Caco-2 (cell line): Measurements from ENCODE around the gene SUPT20HL1. TPM values are rescaled to one million over a fixed set of nuclear protein-coding genes. Genes with fewer than 3 reads are reported as not detected.

Experiments
- BruUV-seq: library from RNA; stranded (reverse); fragments of 400-500 nt; replicated peaks from 2 replicates; lab custom pipeline; 2021; lab: Mats Ljungman, UMichigan
- CTCF ChIA-PET: fragments of 300-600 bp; sonication (Branson Sonifier 250); formaldehyde crosslinking; loops from one replicate; lab custom pipeline; 2022; ENCODE audit warnings: antibody characterized with exemption; lab: Charles Lee
- POLR2A ChIA-PET: fragments of 300-600 bp; sonication (Branson Sonifier 250); formaldehyde crosslinking; loops from one replicate; lab custom pipeline; 2022; ENCODE audit warnings: antibody characterized with exemption; lab: Charles Lee
- DNase-seq, 2 experiments: peaks; one replicate each; pipeline versions ENCODE4 v3.0.0 to v3.0.0-alpha.2; 2020 to 2022
- H3K27me3 ChIP-seq: replicated peaks from 2 replicates; pipeline ENCODE4 v1.6.0; 2011; ENCODE audit warnings: low read length; ENCODE audit not compliant: control insufficient read depth, insufficient read depth
- H3K36me3 ChIP-seq: 2 replicates; pipeline ENCODE4 v1.5.1; 2011; ENCODE audit warnings: low read length; ENCODE audit not compliant: control insufficient read depth, insufficient read depth
- H3K4me1 ChIP-seq: fragments of 250-450 bp; sonication (Bioruptor Pico); 2 replicates; pipeline ENCODE4 v1.5.1; 2020; ENCODE audit warnings: mild to moderate bottlenecking
- H3K4me3 ChIP-seq: 2 replicates; pipeline ENCODE4 v1.5.1; 2011; ENCODE audit warnings: low read depth, mild to moderate bottlenecking, control low read depth, low read length
- H3K9me3 ChIP-seq: fragments of 250-450 bp; sonication (Bioruptor Pico); 2 replicates; pipeline ENCODE4 v1.5.1; 2020; ENCODE audit warnings: mild to moderate bottlenecking, moderate library complexity
- H3K27ac Mint-ChIP-seq: one replicate; pipeline ENCODE4 v1.8.0; 2022; ENCODE audit warnings: mixed read lengths; ENCODE audit not compliant: unreplicated experiment
- H3K27me3 Mint-ChIP-seq: one replicate; pipeline ENCODE4 v1.8.0; 2022; ENCODE audit warnings: mixed read lengths; ENCODE audit not compliant: insufficient read depth, unreplicated experiment
- H3K36me3 Mint-ChIP-seq: one replicate; pipeline ENCODE4 v1.8.0; 2022; ENCODE audit warnings: mild to moderate bottlenecking, mixed read lengths; ENCODE audit not compliant: insufficient read depth, unreplicated experiment
- H3K4me1 Mint-ChIP-seq: one replicate; pipeline ENCODE4 v1.8.0; 2022; ENCODE audit warnings: low read depth, mixed read lengths; ENCODE audit not compliant: unreplicated experiment
- H3K4me3 Mint-ChIP-seq: one replicate; pipeline ENCODE4 v1.8.0; 2022; ENCODE audit warnings: mild to moderate bottlenecking, moderate library complexity, mixed read lengths; ENCODE audit not compliant: unreplicated experiment
- H3K9me3 Mint-ChIP-seq: one replicate; pipeline ENCODE4 v1.8.0; 2022; ENCODE audit warnings: mixed read lengths; ENCODE audit not compliant: unreplicated experiment
- intact Hi-C: fragments of 100-400 bp; cut with micrococcal nuclease; formaldehyde crosslinking; loops from one replicate; pipeline ENCODE4 v1.10.0; 2022; ENCODE audit not compliant: unreplicated experiment
- total RNA-seq: library from RNA; stranded (reverse); gene quantifications from 2 replicates; pipeline ENCODE4 v1.2.3, GENCODE V29; 2022
- TF ChIP-seq, protein P1 (sequence below), 2 experiments: fragments of 200-600 bp in 1 of 2; IDR thresholded peaks; 1 replicate in 1 of 2; 2 replicates in 1 of 2; pipeline versions ENCODE4 v1.5.1 to v1.8.0; 2011 to 2022; ENCODE audit warnings: antibody characterized with exemption in 1 of 2, control low read depth in 1 of 2, inconsistent platforms in 1 of 2, low read depth in 1 of 2, low read length in 1 of 2, mild to moderate bottlenecking in 1 of 2, moderate library complexity in 1 of 2; ENCODE audit not compliant: insufficient read depth in 1 of 2, severe bottlenecking in 1 of 2, unreplicated experiment in 1 of 2

The SUPT20HL1 gene
- total RNA-seq, 1 experiment from 2014 or later = not detected

DNA sequence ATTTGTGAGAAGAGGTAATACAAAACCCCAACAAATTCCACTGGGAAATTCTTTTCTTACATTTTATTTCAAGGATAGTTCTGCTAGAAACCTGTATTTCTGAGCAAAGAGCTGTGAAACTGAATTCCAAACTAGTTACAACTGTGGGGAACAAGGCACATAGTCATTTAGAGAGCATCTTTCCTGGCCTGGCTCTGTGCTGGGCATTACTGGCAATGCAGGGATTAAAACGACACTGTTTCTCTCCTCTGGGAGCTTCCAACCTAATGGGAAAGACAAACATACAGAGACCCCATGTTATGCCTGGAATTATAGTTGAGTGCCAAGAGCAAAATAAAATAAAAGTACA, 36.5 kb downstream of the SUPT20HL1 start:
- ChIA-PET CTCF (interaction anchor here (0.6 to 2.0 kb wide), 3 partner anchors 101 to 103 kb away, joined by 3 to 14 read pairs (median 13); no protein-coding TSS in a partner anchor), POLR2A (no interaction called here)
- Histone ChIP-seq H3K4me3 (no peak overlapping the region), H3K36me3 (no peaks in the 10 kb centered on the region), H3K9me3 (no peaks in the 10 kb centered on the region), H3K4me1 (no peaks in the 10 kb centered on the region), H3K27me3 (no peaks in the 10 kb centered on the region)
- no peaks in the 10 kb centered on the region for H3K4me1 Mint-ChIP-seq
- no peaks in the 10 kb centered on the region for H3K36me3 Mint-ChIP-seq
- H3K27me3 Mint-ChIP-seq = peaks cover 5% of the 10 kb centered on the region
- TF ChIP-seq, protein P1, sequence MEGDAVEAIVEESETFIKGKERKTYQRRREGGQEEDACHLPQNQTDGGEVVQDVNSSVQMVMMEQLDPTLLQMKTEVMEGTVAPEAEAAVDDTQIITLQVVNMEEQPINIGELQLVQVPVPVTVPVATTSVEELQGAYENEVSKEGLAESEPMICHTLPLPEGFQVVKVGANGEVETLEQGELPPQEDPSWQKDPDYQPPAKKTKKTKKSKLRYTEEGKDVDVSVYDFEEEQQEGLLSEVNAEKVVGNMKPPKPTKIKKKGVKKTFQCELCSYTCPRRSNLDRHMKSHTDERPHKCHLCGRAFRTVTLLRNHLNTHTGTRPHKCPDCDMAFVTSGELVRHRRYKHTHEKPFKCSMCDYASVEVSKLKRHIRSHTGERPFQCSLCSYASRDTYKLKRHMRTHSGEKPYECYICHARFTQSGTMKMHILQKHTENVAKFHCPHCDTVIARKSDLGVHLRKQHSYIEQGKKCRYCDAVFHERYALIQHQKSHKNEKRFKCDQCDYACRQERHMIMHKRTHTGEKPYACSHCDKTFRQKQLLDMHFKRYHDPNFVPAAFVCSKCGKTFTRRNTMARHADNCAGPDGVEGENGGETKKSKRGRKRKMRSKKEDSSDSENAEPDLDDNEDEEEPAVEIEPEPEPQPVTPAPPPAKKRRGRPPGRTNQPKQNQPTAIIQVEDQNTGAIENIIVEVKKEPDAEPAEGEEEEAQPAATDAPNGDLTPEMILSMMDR (IDR thresholded peaks at IDR 0.05; ENCODE audit: insufficient read depth in 1 of 2, low read depth in 1 of 2, low read length in 1 of 2, severe bottlenecking in 1 of 2, unreplicated experiment in 1 of 2) = no peak
- no peak for DNase-seq
- intact Hi-C loops = loop anchor here (1.0 to 10.0 kb wide), 2 partner anchors 101 to 142 kb away; no protein-coding TSS in a partner anchor
- no peak overlapping the region for H3K27ac Mint-ChIP-seq
- BruUV-seq = no TSS peak
- no peaks in the 10 kb centered on the region for H3K9me3 Mint-ChIP-seq
- H3K4me3 Mint-ChIP-seq = no peak overlapping the region

DNA sequence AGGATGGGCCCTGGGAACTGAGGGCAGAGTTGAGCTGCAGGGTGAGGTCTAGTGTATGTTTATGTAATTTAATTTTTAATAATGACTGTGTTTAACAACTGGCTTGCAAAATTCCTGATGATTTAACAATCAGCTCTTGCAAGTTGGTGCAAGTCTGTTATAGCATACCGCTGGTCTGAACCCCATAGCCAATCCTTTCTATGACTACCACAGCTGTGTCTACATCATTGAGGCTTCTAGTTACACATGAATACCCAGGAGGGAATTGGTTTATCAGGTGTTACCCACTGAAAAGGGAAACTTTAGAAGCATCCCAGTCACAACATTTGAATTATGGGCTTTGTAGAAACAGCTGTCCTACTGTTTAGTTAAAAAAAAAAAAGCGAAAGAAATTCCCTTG, 38.3 kb downstream of the SUPT20HL1 start:
- no peak overlapping the region for H3K27ac Mint-ChIP-seq

DNA sequence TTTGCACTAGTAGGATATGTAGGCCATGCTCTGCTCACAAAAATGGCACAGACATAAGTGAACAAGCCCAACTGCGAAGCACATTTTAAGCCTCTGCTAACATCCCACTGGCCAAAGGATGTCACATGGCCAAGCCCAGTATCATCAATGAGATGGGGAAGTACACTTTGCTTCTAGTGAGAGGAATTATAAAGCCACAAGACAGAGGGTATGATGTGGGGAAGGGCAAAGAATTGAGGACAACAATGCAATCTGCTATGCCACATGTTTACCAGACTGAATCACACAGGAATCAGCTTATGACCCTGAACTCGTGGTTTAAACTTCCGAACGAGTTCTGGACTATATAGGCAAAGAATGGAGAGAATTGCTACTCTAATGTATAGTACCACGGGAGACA, 39.1 kb downstream of the SUPT20HL1 start:
- no peaks in the 10 kb centered on the region for H3K36me3 ChIP-seq
- Mint-ChIP-seq H3K36me3 (no peaks in the 10 kb centered on the region), H3K27ac (no peak overlapping the region), H3K4me1 (no peaks in the 10 kb centered on the region), H3K9me3 (no peaks in the 10 kb centered on the region), H3K27me3 (peaks cover 3% of the 10 kb centered on the region), H3K4me3 (no peak overlapping the region)
- H3K4me1 ChIP-seq = no peaks in the 10 kb centered on the region
- no peaks in the 10 kb centered on the region for H3K9me3 ChIP-seq
- BruUV-seq = no TSS peak
- CTCF ChIA-PET = no interaction called here
- intact Hi-C loops = loop anchor here (10.0 kb wide), 1 partner anchor 145 kb away; no protein-coding TSS in a partner anchor
- POLR2A ChIA-PET = no interaction called here
- TF ChIP-seq, protein P1 (IDR thresholded peaks at IDR 0.05; ENCODE audit: insufficient read depth in 1 of 2, low read depth in 1 of 2, low read length in 1 of 2, severe bottlenecking in 1 of 2, unreplicated experiment in 1 of 2) = no peak
- H3K4me3 ChIP-seq = no peak overlapping the region
- H3K27me3 ChIP-seq = no peaks in the 10 kb centered on the region
- no peak for DNase-seq

More for the DNA sequence above, 38.3 kb downstream of the SUPT20HL1 start:
- Mint-ChIP-seq H3K4me1 (no peaks in the 10 kb centered on the region), H3K27me3 (peaks cover 3% of the 10 kb centered on the region), H3K9me3 (no peaks in the 10 kb centered on the region), H3K4me3 (no peak overlapping the region), H3K36me3 (no peaks in the 10 kb centered on the region)
- Histone ChIP-seq H3K4me1 (no peaks in the 10 kb centered on the region), H3K36me3 (no peaks in the 10 kb centered on the region), H3K27me3 (no peaks in the 10 kb centered on the region), H3K4me3 (no peak overlapping the region), H3K9me3 (no peaks in the 10 kb centered on the region)
- TF ChIP-seq, protein P1 (IDR thresholded peaks at IDR 0.05; ENCODE audit: insufficient read depth in 1 of 2, low read depth in 1 of 2, low read length in 1 of 2, severe bottlenecking in 1 of 2, unreplicated experiment in 1 of 2) = no peak
- ChIA-PET POLR2A (no interaction called here), CTCF (no interaction called here)
- no peak for DNase-seq
- no TSS peak for BruUV-seq
- intact Hi-C loops = loop anchor here (10.0 kb wide), 1 partner anchor 144 kb away; no protein-coding TSS in a partner anchor
